Aorta (tissue), 5 donors: ENCODE data around the gene BPIFB2. TPM values are rescaled to one million over a fixed set of nuclear protein-coding genes. Genes with fewer than 3 reads are reported as not detected.

ENCODE experiments used
- ATAC-seq: fragments of 200-7000 bp; cut with Tn5 transposase; one replicate; pipeline ENCODE4 v1.9.1; 2022; ENCODE audit warnings: moderate library complexity; ENCODE audit not compliant: low FRiP score
- DNase-seq, 2 donors: peaks; one replicate each; pipeline ENCODE4 v3.0.0-alpha.2; 2020
- H3K27ac ChIP-seq, 2 donors: one replicate each; pipeline ENCODE4 v1.5.1; 2013; ENCODE audit warnings: low read length in 2 of 2, mild to moderate bottlenecking in 2 of 2, moderate library complexity in 2 of 2, control low read depth in 1 of 2, inconsistent platforms in 1 of 2, low read depth in 1 of 2
- H3K27me3 ChIP-seq, 2 donors: one replicate each; pipeline ENCODE4 v1.6.1; 2013; ENCODE audit warnings: control low read depth in 1 of 2, low read length in 1 of 2, mild to moderate bottlenecking in 1 of 2, moderate library complexity in 1 of 2; ENCODE audit not compliant: insufficient read depth in 2 of 2, control insufficient read depth in 1 of 2
- H3K36me3 ChIP-seq, 2 donors: one replicate each; pipeline ENCODE4 v1.6.1; 2013; ENCODE audit warnings: control low read depth in 1 of 2, low read length in 1 of 2, mild to moderate bottlenecking in 1 of 2; ENCODE audit not compliant: insufficient read depth in 2 of 2, control insufficient read depth in 1 of 2
- H3K4me1 ChIP-seq, 2 donors: one replicate each; pipeline ENCODE4 v1.6.1; 2013; ENCODE audit warnings: low read length in 2 of 2, control low read depth in 1 of 2, mild to moderate bottlenecking in 1 of 2, moderate library complexity in 1 of 2; ENCODE audit not compliant: insufficient read depth in 2 of 2, control insufficient read depth in 1 of 2
- H3K4me3 ChIP-seq, 2 donors: one replicate each; pipeline ENCODE4 v1.5.1; 2013; ENCODE audit warnings: low read length in 2 of 2, control low read depth in 1 of 2, mild to moderate bottlenecking in 1 of 2
- H3K9me3 ChIP-seq: one replicate; pipeline ENCODE4 v1.6.1; 2013; ENCODE audit warnings: mild to moderate bottlenecking, low read length; ENCODE audit not compliant: control insufficient read depth
- WGBS, 2 donors: extraction: QIAGEN DNeasy Blood & Tissue Kit; methylation state at CpG; one replicate each; pipeline ENCODE4 v1.1.7; 2013; 5-methylcytosine and 5-hydroxymethylcytosine counted together
- intact Hi-C, 2 donors: fragments of 100-400 bp; cut with DNase I; formaldehyde crosslinking; loops; one replicate each; pipeline versions ENCODE4 v1.14.2 to v1.15.0; 2022
- polyA plus RNA-seq, 2 donors: library from polyadenylated mRNA; stranded (reverse); fragments of 200-250 nt; gene quantifications; one replicate each; pipeline ENCODE4 v1.2.3, GENCODE V29; 2013
- total RNA-seq, 2 donors: library from RNA; stranded (reverse); fragmentation: NEBNext Ultra II Directional; extraction: Animal tissue kit (Norgen Biotek cat#: 25700); gene quantifications; one replicate each; pipeline ENCODE4 v1.2.1, GENCODE V29; 2021
- donor health status: healthy with polysubstance abuse.
- donor health status: Bipolar disorder and iron deficiency.
- donor health status: DM: no; HTN: no; CAD: no.
- donor health status: DM: no; HTN: no; CAD: no.
- donor health status: DM: yes; HTN: yes; CAD: no.

Gene BPIFB2
- total and polyA plus RNA-seq, 4 donors, result not detected

DNA sequence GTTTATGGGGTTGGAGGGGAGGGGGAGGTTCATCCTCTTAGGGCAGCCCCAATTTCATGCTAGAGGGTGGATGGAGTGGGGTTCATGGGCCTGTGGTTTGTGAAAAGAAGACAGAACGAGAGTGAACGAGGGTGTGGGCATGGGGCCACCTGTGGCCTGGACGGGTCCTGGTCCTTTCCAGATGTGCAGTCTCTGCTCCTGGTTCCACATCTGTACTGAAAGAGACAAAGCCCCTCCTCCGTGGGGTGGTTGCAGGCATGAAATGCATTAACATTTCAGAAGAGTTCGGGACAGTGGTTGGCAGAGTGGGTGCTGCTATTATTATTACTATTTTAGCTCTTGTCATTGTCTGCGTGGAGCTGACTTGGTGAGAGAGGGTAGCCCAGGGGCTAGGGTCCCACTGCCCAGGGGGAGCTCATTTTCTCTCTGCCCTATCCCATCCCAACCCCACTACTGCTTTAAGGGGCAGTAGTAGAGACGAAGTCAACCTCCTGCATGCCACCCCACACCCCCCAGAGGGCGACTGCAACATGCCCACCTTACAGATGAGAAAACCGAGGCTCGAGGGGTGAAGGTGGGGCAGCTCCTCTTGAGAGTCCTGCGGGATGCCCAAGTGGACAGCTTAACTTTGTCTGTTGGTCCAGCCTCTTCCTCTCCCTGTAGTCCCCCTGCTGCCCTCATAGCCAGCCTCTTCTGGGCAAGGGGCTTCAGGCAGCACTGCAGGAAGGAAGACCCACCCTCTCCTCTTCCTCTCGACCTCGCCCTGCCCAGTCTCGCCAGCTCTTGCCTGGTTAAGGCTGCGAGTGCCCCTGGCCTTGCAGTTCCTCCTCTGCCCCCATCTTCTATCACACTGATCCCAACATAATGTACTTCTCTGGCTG is 8.4 kb downstream of the BPIFB2 start:
- WGBS, 2 donors, result 67 to 70% methylated on average over 15 of the region's 15 CpGs
- intact Hi-C loops, result no loop called here
- ATAC-seq (no peak), DNase-seq (no peak)
- Histone ChIP-seq H3K36me3 (no peaks in the 10 kb centered on the region), H3K4me3 (no peak overlapping the region), H3K27ac (no peak overlapping the region), H3K9me3 (no peaks in the 10 kb centered on the region), H3K4me1 (no peaks in the 10 kb centered on the region), H3K27me3 (no peaks in the 10 kb centered on the region)

GRCh38 chr20:33016581-33017109 is 9.1 kb downstream of the BPIFB2 start:
- WGBS, 2 donors, result 60 to 64% methylated on average over 7 of the region's 7 CpGs
- intact Hi-C loops, result no loop called here
- no peak for ATAC-seq
- H3K9me3 ChIP-seq, result no peaks in the 10 kb centered on the region
- H3K27ac ChIP-seq, result no peak overlapping the region
- H3K4me3 ChIP-seq, result no peak overlapping the region
- no peaks in the 10 kb centered on the region for H3K4me1 ChIP-seq
- no peak for DNase-seq
- H3K27me3 ChIP-seq, result no peaks in the 10 kb centered on the region
- H3K36me3 ChIP-seq, result no peaks in the 10 kb centered on the region

DNA sequence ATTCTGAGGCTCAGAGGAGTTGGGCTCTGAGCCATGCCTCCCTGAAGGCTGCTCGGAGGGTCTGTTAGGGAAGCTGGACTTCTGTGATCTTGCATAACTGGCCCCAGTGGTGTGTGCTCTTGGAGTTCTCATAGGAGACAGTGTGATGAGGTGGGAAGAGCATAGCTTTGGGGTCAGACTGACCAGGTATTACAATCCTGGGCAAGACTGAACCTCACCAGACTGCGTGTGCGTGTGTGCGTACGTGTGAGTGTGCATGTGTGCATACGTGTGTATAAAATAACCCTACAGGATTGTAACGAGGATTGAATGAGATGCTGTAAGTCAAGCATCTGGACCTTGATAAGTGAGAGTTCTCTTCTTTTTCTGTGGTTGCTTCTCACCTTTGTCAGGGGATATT is 10.0 kb downstream of the BPIFB2 start:
- no peak overlapping the region for H3K4me3 ChIP-seq
- H3K36me3 ChIP-seq, result no peaks in the 10 kb centered on the region
- intact Hi-C loops, result no loop called here
- H3K27me3 ChIP-seq, result no peaks in the 10 kb centered on the region
- ATAC-seq, result no peak
- no peak for DNase-seq
- H3K27ac ChIP-seq, result no peak overlapping the region
- H3K9me3 ChIP-seq, result no peaks in the 10 kb centered on the region
- WGBS, 2 donors, result 70 to 75% methylated on average over 7 of the region's 7 CpGs
- H3K4me1 ChIP-seq, result no peaks in the 10 kb centered on the region

GRCh38 chr20:33018169-33018931 is 10.8 kb downstream of the BPIFB2 start:
- ATAC-seq (no peak), DNase-seq (peak in 1 of 2 donors; percentile 30)
- Histone ChIP-seq H3K27ac (no peak overlapping the region), H3K27me3 (no peaks in the 10 kb centered on the region), H3K36me3 (no peaks in the 10 kb centered on the region), H3K4me1 (no peaks in the 10 kb centered on the region), H3K9me3 (no peaks in the 10 kb centered on the region), H3K4me3 (no peak overlapping the region)
- 63 to 68% methylated on average over 13 to 14 of the region's 14 CpGs for WGBS, 2 donors
- intact Hi-C loops, result no loop called here

GRCh38 chr20:33019465-33020277 is 12.2 kb downstream of the BPIFB2 start:
- Histone ChIP-seq H3K27me3 (no peaks in the 10 kb centered on the region), H3K9me3 (no peaks in the 10 kb centered on the region), H3K4me3 (no peak overlapping the region), H3K36me3 (no peaks in the 10 kb centered on the region), H3K27ac (no peak overlapping the region), H3K4me1 (no peaks in the 10 kb centered on the region)
- ATAC-seq (no peak), DNase-seq (peak in 1 of 2 donors; percentile 34)
- intact Hi-C loops, result no loop called here
- 86 to 88% methylated on average over 23 of the region's 23 CpGs for WGBS, 2 donors

DNA sequence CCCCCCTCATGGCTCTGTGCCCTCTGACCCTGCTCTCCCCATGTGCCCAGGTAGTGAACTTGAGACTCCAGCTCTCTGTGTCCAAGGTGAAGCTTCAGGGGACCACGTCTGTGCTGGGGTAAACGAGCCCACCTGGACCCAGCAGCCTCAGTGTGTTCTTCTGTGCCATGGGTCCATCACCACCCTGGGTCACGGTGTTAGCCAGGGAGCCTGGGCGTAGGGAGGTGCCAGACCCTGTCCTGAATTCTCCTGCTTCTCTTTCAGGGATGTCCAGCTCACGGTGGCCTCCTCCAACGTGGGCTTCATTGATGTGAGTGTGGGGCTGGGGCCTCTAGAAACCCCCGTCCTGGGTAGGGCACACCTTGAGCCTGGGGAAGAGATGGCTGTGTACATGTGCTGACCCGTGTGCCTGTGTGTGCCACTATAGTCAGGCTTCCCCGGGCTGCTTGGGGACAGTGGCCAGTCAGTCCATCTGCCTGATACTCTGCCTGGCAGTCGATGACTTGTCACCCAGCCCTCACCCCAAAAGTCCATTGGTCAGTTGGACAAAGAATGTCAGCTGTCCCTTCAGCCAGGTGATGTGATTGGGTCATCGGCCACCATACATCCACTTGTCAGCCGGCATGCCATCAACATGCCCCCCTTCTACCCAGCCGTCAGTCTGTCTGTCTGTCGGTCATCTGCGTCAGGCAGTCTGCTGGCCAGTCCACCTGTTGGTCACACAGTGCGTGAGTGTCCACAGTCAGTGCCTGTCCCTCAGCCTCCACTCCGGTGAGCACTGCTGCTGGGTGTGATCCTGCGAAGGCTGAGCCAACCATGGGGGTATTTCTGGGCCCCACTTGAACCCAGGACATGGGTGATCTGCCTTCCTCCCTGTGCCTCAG is 13.0 kb downstream of the BPIFB2 start:
- no peaks in the 10 kb centered on the region for H3K36me3 ChIP-seq
- no peaks in the 10 kb centered on the region for H3K9me3 ChIP-seq
- no peak overlapping the region for H3K4me3 ChIP-seq
- no peaks in the 10 kb centered on the region for H3K27me3 ChIP-seq
- ATAC-seq (no peak), DNase-seq (no peak)
- H3K4me1 ChIP-seq, result no peaks in the 10 kb centered on the region
- intact Hi-C loops, result no loop called here
- H3K27ac ChIP-seq, result no peak overlapping the region
- 83 to 85% methylated on average over 18 of the region's 18 CpGs for WGBS, 2 donors

- Histone ChIP-seq H3K9me3 (no peaks in the 10 kb centered on the region), H3K27me3 (no peaks in the 10 kb centered on the region), H3K4me3 (no peak overlapping the region), H3K27ac (no peak overlapping the region), H3K4me1 (no peaks in the 10 kb centered on the region), H3K36me3 (no peaks in the 10 kb centered on the region)
- intact Hi-C loops, result no loop called here
- ATAC-seq (no peak), DNase-seq (no peak)
- WGBS, 2 donors, result 62 to 67% methylated on average over 3 of the region's 3 CpGs
These were observed 14.4 kb downstream of the BPIFB2 start for GRCh38 chr20:33021879-33022278.

DNA sequence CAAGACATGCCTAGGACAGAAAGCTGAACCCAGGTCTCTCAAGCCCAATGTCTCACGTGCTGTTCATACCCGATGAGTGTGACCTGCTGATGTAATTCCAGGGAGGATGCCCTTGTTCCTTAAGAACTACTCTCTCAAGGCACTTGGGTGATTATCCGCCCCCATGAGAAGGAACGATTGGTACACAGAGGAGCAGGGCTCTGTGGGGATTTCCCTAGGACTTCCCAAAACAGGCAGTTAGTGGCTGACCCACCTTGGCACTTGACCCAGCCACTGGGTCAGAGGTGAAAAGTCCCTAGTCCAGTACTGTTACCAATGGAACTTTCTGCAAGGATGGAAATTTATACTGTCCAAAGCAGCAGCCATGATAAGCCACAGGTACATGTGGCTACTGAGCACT is 14.8 kb downstream of the BPIFB2 start:
- no peaks in the 10 kb centered on the region for H3K27me3 ChIP-seq
- H3K4me3 ChIP-seq, result no peak overlapping the region
- H3K27ac ChIP-seq, result no peak overlapping the region
- no peaks in the 10 kb centered on the region for H3K4me1 ChIP-seq
- intact Hi-C loops, result no loop called here
- no peak for ATAC-seq
- H3K9me3 ChIP-seq, result no peaks in the 10 kb centered on the region
- no peak for DNase-seq
- WGBS, 2 donors, result 63 to 67% methylated on average over 4 of the region's 4 CpGs
- H3K36me3 ChIP-seq, result no peaks in the 10 kb centered on the region
